CD14-positive monocyte (primary cell): ENCODE measurements around the gene PRTN3. TPM values are rescaled to one million over a fixed set of nuclear protein-coding genes. Genes with fewer than 3 reads are reported as not detected.

ENCODE experiments used
- DNase-seq, 3 donors: peaks; one replicate each; pipeline ENCODE4 v3.0.0-alpha.2; 2011 to 2022
- H2AFZ ChIP-seq: 2 replicates; pipeline ENCODE4 v1.6.0; 2012; ENCODE audit warnings: mild to moderate bottlenecking, low read depth, low read length, inconsistent platforms; ENCODE audit not compliant: insufficient read depth, poor library complexity, severe bottlenecking
- H3K27ac ChIP-seq, 2 donors: 1 replicate in 1 of 2; 2 replicates in 1 of 2; pipeline ENCODE4 v1.5.1; 2012 to 2013; ENCODE audit warnings: low read length in 2 of 2, control low read depth in 1 of 2, inconsistent platforms in 1 of 2, low read depth in 1 of 2, mild to moderate bottlenecking in 1 of 2
- H3K27me3 ChIP-seq, 2 donors: one replicate each; pipeline versions ENCODE4 v1.6.0 to v1.6.1; 2011 to 2013; ENCODE audit warnings: low read length in 2 of 2; ENCODE audit not compliant: control insufficient read depth in 2 of 2, insufficient read depth in 2 of 2
- H3K36me3 ChIP-seq, 2 donors: replicated peaks in 1 of 2; 1 replicate in 1 of 2; 2 replicates in 1 of 2; pipeline versions ENCODE4 v1.5.1 to v1.6.1; 2012 to 2013; ENCODE audit warnings: low read length in 2 of 2, control low read depth in 1 of 2, inconsistent platforms in 1 of 2, mild to moderate bottlenecking in 1 of 2; ENCODE audit not compliant: insufficient read depth in 2 of 2, control insufficient read depth in 1 of 2
- H3K4me1 ChIP-seq, 2 donors: 1 replicate in 1 of 2; 2 replicates in 1 of 2; pipeline versions ENCODE4 v1.5.1 to v1.6.1; 2012 to 2013; ENCODE audit warnings: low read length in 2 of 2, control low read depth in 1 of 2, inconsistent platforms in 1 of 2, mild to moderate bottlenecking in 1 of 2, moderate library complexity in 1 of 2; ENCODE audit not compliant: insufficient read depth in 2 of 2, control insufficient read depth in 1 of 2
- H3K4me2 ChIP-seq: replicated peaks from 2 replicates; pipeline ENCODE3; 2012; ENCODE audit warnings: low read length, moderate library complexity, mild to moderate bottlenecking; ENCODE audit not compliant: poor library complexity, severe bottlenecking; ENCODE audit errors: extremely low read depth
- H3K4me3 ChIP-seq, 3 experiments: fragments of 200-600 bp in 1 of 3; sonication (generic) in 1 of 3; replicated peaks in 1 of 3; 1 replicate in 2 of 3; 2 replicates in 1 of 3; pipeline ENCODE4 v1.5.1; 2011 to 2013; ENCODE audit warnings: low read length in 3 of 3, mild to moderate bottlenecking in 3 of 3, control low read depth in 2 of 3, low read depth in 2 of 3, inconsistent platforms in 1 of 3, moderate library complexity in 1 of 3
- H3K79me2 ChIP-seq: 2 replicates; pipeline ENCODE4 v1.6.0; 2012; ENCODE audit warnings: mild to moderate bottlenecking, control low read depth, inconsistent platforms, low read length, moderate library complexity; ENCODE audit not compliant: insufficient read depth
- H3K9ac ChIP-seq: 2 replicates; pipeline ENCODE4 v1.6.0; 2017; ENCODE audit warnings: low read length, mild to moderate bottlenecking; ENCODE audit not compliant: insufficient read depth, poor library complexity, severe bottlenecking
- H3K9me3 ChIP-seq, 2 donors: replicated peaks in 1 of 2; 1 replicate in 1 of 2; 2 replicates in 1 of 2; pipeline versions ENCODE4 v1.5.1 to v1.6.1; 2012 to 2013; ENCODE audit warnings: low read length in 2 of 2, control low read depth in 1 of 2; ENCODE audit not compliant: control insufficient read depth in 1 of 2, insufficient read depth in 1 of 2
- H4K20me1 ChIP-seq: 2 replicates; pipeline ENCODE4 v1.6.0; 2012; ENCODE audit warnings: mild to moderate bottlenecking, low read length, control low read depth, moderate library complexity; ENCODE audit not compliant: insufficient read depth
- H3K27ac Mint-ChIP-seq, 7 donors: one replicate each; pipeline ENCODE4 v1.8.0; 2020; ENCODE audit warnings: mild to moderate bottlenecking in 7 of 7, mixed read lengths in 7 of 7, moderate library complexity in 6 of 7, inconsistent platforms in 2 of 7
- H3K27me3 Mint-ChIP-seq, 3 donors: one replicate each; pipeline ENCODE4 v1.8.0; 2021 to 2022; ENCODE audit warnings: low read depth in 3 of 3, mild to moderate bottlenecking in 3 of 3, mixed read lengths in 3 of 3, moderate library complexity in 3 of 3, inconsistent platforms in 1 of 3
- H3K36me3 Mint-ChIP-seq, 2 donors: one replicate each; pipeline ENCODE4 v1.8.0; 2020; ENCODE audit warnings: mixed read lengths in 2 of 2, inconsistent platforms in 1 of 2, mild to moderate bottlenecking in 1 of 2
- H3K4me1 Mint-ChIP-seq: one replicate; pipeline ENCODE4 v1.8.0; 2020; ENCODE audit warnings: mild to moderate bottlenecking, mixed read lengths
- H3K4me3 Mint-ChIP-seq, 2 donors: one replicate each; pipeline ENCODE4 v1.8.0; 2020; ENCODE audit warnings: mild to moderate bottlenecking in 2 of 2, mixed read lengths in 2 of 2, moderate library complexity in 1 of 2
- H3K9me3 Mint-ChIP-seq, 7 donors: one replicate each; pipeline ENCODE4 v1.8.0; 2020 to 2022; ENCODE audit warnings: mixed read lengths in 7 of 7, mild to moderate bottlenecking in 6 of 7, moderate library complexity in 6 of 7, inconsistent platforms in 2 of 7
- WGBS: methylation state at CpG from one replicate; pipeline ENCODE4 v1.1.5; 2013; ENCODE audit warnings: missing lambda C conversion rate; ENCODE audit not compliant: insufficient coverage; 5-methylcytosine and 5-hydroxymethylcytosine counted together
- intact Hi-C, 2 donors: fragments of 100-400 bp; cut with micrococcal nuclease; formaldehyde crosslinking; loops; one replicate each; pipeline versions ENCODE4 v1.15.0 to v1.15.1; 2023
- polyA plus RNA-seq, 3 donors: library from polyadenylated mRNA; depleted of rRNA in 1 of 3; unstranded in 2 of 3; stranded (reverse) in 1 of 3; fragments of 300-500 nt in 2 of 3; fragments of >200 nt in 1 of 3; fragmentation: Illumina TruSeq in 2 of 3; gene quantifications; 1 replicate in 2 of 3; 2 replicates in 1 of 3; pipeline ENCODE4 v1.2.3, GENCODE V29; 2012 to 2021
- TF ChIP-seq, protein P1 (sequence below): fragments of 200-600 bp; IDR thresholded peaks from one replicate; pipeline ENCODE4 v1.8.0; 2022; ENCODE audit warnings: antibody characterized with exemption, mild to moderate bottlenecking

PRTN3 gene
- polyA plus RNA-seq, 3 donors, result 0.11 TPM; not detected in 2

DNA sequence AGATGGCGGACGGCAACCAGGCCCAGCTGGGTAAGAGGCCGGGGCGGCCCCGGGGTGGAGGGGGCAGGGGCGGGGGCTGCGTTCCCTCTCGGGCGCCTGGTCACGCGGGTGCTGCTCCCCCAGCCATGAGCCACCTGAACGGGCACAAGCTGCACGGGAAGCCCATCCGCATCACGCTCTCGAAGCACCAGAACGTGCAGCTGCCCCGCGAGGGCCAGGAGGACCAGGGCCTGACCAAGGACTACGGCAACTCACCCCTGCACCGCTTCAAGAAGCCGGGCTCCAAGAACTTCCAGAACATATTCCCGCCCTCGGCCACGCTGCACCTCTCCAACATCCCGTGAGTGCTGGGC, 32.4 kb upstream of the PRTN3 start:
- Histone ChIP-seq H3K27me3 (no peaks in the 10 kb centered on the region), H4K20me1 (peaks cover 90% of the 10 kb centered on the region), H3K9me3 (no peaks in the 10 kb centered on the region), H2AFZ (no peak overlapping the region), H3K4me1 (no peaks in the 10 kb centered on the region), H3K4me3 (no peak overlapping the region), H3K4me2 (no peak overlapping the region), H3K79me2 (peaks cover 81% of the 10 kb centered on the region), H3K36me3 (peaks cover 79 to 86% of the 10 kb centered on the region in 2 donors), H3K27ac (no peak overlapping the region), H3K9ac (no peak overlapping the region)
- intact Hi-C loops, result no loop called here
- TF ChIP-seq, protein P1, sequence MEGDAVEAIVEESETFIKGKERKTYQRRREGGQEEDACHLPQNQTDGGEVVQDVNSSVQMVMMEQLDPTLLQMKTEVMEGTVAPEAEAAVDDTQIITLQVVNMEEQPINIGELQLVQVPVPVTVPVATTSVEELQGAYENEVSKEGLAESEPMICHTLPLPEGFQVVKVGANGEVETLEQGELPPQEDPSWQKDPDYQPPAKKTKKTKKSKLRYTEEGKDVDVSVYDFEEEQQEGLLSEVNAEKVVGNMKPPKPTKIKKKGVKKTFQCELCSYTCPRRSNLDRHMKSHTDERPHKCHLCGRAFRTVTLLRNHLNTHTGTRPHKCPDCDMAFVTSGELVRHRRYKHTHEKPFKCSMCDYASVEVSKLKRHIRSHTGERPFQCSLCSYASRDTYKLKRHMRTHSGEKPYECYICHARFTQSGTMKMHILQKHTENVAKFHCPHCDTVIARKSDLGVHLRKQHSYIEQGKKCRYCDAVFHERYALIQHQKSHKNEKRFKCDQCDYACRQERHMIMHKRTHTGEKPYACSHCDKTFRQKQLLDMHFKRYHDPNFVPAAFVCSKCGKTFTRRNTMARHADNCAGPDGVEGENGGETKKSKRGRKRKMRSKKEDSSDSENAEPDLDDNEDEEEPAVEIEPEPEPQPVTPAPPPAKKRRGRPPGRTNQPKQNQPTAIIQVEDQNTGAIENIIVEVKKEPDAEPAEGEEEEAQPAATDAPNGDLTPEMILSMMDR, result no peak
- Mint-ChIP-seq H3K9me3 (peaks cover 0 to 2% (median 0%) of the 10 kb centered on the region in 7 donors), H3K27me3 (no peaks in the 10 kb centered on the region), H3K4me1 (no peaks in the 10 kb centered on the region), H3K27ac (no peak overlapping the region), H3K36me3 (peaks cover 50 to 73% of the 10 kb centered on the region in 2 donors), H3K4me3 (no peak overlapping the region)
- 93% methylated on average over 26 of the region's 26 CpGs for WGBS
- DNase-seq, result no peak

GRCh38 chr19:810077-810855, 30.5 kb upstream of the PRTN3 start:
- H3K4me2 ChIP-seq, result no peak overlapping the region
- peaks cover 0 to 3% (median 0%) of the 10 kb centered on the region in 7 donors for H3K9me3 Mint-ChIP-seq
- no peaks in the 10 kb centered on the region for H3K4me1 ChIP-seq
- H3K4me3 Mint-ChIP-seq, result no peak overlapping the region
- DNase-seq, result no peak
- peaks cover 62 to 67% of the 10 kb centered on the region in 2 donors for H3K36me3 ChIP-seq
- H4K20me1 ChIP-seq, result peaks cover 77% of the 10 kb centered on the region
- peaks cover 62% of the 10 kb centered on the region for H3K79me2 ChIP-seq
- no peak overlapping the region for H3K27ac ChIP-seq
- no peak overlapping the region for H3K4me3 ChIP-seq
- no peaks in the 10 kb centered on the region for H3K27me3 Mint-ChIP-seq
- TF ChIP-seq, protein P1, result no peak
- H3K27ac Mint-ChIP-seq, result no peak overlapping the region
- no peak overlapping the region for H2AFZ ChIP-seq
- peaks cover 39 to 65% of the 10 kb centered on the region in 2 donors for H3K36me3 Mint-ChIP-seq
- no peaks in the 10 kb centered on the region for H3K9me3 ChIP-seq
- H3K27me3 ChIP-seq, result no peaks in the 10 kb centered on the region
- intact Hi-C loops, result no loop called here
- WGBS, result 89% methylated on average over 18 of the region's 30 CpGs
- no peak overlapping the region for H3K9ac ChIP-seq
- peaks cover 1% of the 10 kb centered on the region for H3K4me1 Mint-ChIP-seq
